Measurements from ENCODE around the gene COL19A1.

DNA sequence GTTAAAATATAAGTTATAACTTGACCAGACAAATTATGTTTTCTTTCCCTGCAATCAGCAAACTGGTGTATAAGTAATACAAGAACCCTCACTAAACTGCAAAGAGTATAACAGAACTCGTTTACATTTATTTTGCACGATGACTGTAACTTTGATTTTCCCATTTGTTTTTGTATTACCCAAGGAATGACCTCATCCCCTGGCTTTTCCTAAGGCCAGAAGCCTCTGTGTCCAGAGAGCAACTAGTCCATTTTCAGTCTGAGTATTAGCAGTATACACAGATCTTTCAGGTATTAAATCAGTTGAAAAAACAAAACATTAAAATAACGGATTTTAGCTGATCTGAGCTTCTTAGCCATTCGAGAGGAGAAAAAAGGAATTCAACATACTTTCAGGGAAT lies 17.2 kb downstream of the COL19A1 start:
- TF ChIP-seq, protein P1, sequence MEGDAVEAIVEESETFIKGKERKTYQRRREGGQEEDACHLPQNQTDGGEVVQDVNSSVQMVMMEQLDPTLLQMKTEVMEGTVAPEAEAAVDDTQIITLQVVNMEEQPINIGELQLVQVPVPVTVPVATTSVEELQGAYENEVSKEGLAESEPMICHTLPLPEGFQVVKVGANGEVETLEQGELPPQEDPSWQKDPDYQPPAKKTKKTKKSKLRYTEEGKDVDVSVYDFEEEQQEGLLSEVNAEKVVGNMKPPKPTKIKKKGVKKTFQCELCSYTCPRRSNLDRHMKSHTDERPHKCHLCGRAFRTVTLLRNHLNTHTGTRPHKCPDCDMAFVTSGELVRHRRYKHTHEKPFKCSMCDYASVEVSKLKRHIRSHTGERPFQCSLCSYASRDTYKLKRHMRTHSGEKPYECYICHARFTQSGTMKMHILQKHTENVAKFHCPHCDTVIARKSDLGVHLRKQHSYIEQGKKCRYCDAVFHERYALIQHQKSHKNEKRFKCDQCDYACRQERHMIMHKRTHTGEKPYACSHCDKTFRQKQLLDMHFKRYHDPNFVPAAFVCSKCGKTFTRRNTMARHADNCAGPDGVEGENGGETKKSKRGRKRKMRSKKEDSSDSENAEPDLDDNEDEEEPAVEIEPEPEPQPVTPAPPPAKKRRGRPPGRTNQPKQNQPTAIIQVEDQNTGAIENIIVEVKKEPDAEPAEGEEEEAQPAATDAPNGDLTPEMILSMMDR (IDR thresholded peaks at IDR 0.05): no peak
- no peak for TF ChIP-seq POLR2A (IDR thresholded peaks at IDR 0.05)
